Esophagus squamous epithelium (tissue), 5 donors: ENCODE results near the gene TSC22D1. TPM values are rescaled to one million over a fixed set of nuclear protein-coding genes. Genes with fewer than 3 reads are reported as not detected.
"Not testable (repeated sequence)": the region's sequence is repeated elsewhere in the genome, so short reads cannot be mapped to it uniquely, and the experiment has no call there.

Experiments used
- DNase-seq: peaks from one replicate; lab custom pipeline; 2025; lab: John Stamatoyannopoulos, UW
- H3K27ac ChIP-seq, 4 donors: fragments of 200-600 bp; sonication (generic); one replicate each; pipeline ENCODE4 v1.5.1; 2016 to 2019; ENCODE audit warnings: mild to moderate bottlenecking in 1 of 4
- H3K27me3 ChIP-seq, 4 donors: fragments of 200-600 bp; sonication (generic); 1 replicate in 3 of 4; 2 replicates in 1 of 4; pipeline versions ENCODE4 v1.5.1 to v1.6.0; 2017 to 2021; ENCODE audit warnings: antibody characterized with exemption in 1 of 4
- H3K36me3 ChIP-seq, 3 donors: fragments of 200-600 bp; sonication (generic); one replicate each; pipeline ENCODE4 v1.5.1; 2016 to 2019
- H3K4me1 ChIP-seq, 3 donors: fragments of 200-600 bp; sonication (generic); one replicate each; pipeline ENCODE4 v1.5.1; 2017 to 2019
- H3K4me3 ChIP-seq, 4 donors: fragments of 200-600 bp; sonication (generic); 1 replicate in 3 of 4; 2 replicates in 1 of 4; pipeline ENCODE4 v1.5.1; 2016 to 2019; ENCODE audit warnings: mild to moderate bottlenecking in 2 of 4, moderate library complexity in 1 of 4
- H3K9me3 ChIP-seq, 3 donors: fragments of 200-600 bp; sonication (generic); one replicate each; pipeline ENCODE4 v1.5.1; 2016 to 2019
- CTCF ChIP-seq, 6 experiments: fragments of 450-650 bp in 4 of 6; fragments of 200-600 bp in 2 of 6; sonication (generic) in 2 of 6; IDR thresholded peaks; one replicate each; pipeline ENCODE4 v1.5.1; 2016 to 2019; ENCODE audit warnings: antibody characterized with exemption in 6 of 6, mild to moderate bottlenecking in 4 of 6, moderate library complexity in 4 of 6
- POLR2A ChIP-seq, 4 donors: fragments of 450-650 bp; IDR thresholded peaks; one replicate each; pipeline ENCODE4 v1.6.1; 2017; ENCODE audit warnings: antibody characterized with exemption in 4 of 4, mild to moderate bottlenecking in 4 of 4, moderate library complexity in 3 of 4
- WGBS, 2 donors: methylation state at CpG; one replicate each; pipeline ENCODE4 v1.1.5; 2018; 5-methylcytosine and 5-hydroxymethylcytosine counted together
- intact Hi-C: fragments of 100-400 bp; cut with DNase I; formaldehyde crosslinking; loops from one replicate; pipeline ENCODE4 v1.15.0; 2022
- total RNA-seq, 4 donors: library from RNA; depleted of rRNA; stranded (reverse); fragments of >200 nt; gene quantifications; one replicate each; pipeline ENCODE4 v1.1.0, GENCODE V29; 2016
- donor health status: DM: yes; HTN: yes; CAD: no.

Gene TSC22D1
- total RNA-seq, 4 donors from 2014 or later: 18.8 to 103 (median 35.1) TPM

- DNase-seq: no peak
- peaks cover 0 to 3% (median 0%) of the 10 kb centered on the region in 3 donors for H3K4me1 ChIP-seq
- WGBS, 2 donors: 95 to 97% methylated on average over 2 of the region's 2 CpGs
- H3K9me3 ChIP-seq: no peaks in the 10 kb centered on the region
- H3K36me3 ChIP-seq: no peaks in the 10 kb centered on the region
- intact Hi-C loops: no loop called here
- no peak overlapping the region for H3K4me3 ChIP-seq
- no peak for TF ChIP-seq CTCF (IDR thresholded peaks at IDR 0.05)
- no peak for TF ChIP-seq POLR2A (IDR thresholded peaks at IDR 0.05)
- H3K27me3 ChIP-seq: no peaks in the 10 kb centered on the region
- H3K27ac ChIP-seq: no peak overlapping the region
Measured at GRCh38 chr13:44564936-44565335, 11.2 kb downstream of the TSC22D1 start.

- H3K27me3 ChIP-seq, H3K36me3 ChIP-seq, DNase-seq, H3K4me3 ChIP-seq, H3K27ac ChIP-seq, intact Hi-C loops, H3K4me1 ChIP-seq, H3K9me3 ChIP-seq: not testable (repeated sequence)
- WGBS, 2 donors: 92 to 95% methylated on average over 4 to 6 of the region's 6 CpGs
Measured at GRCh38 chr13:44562853-44563252, 13.3 kb downstream of the TSC22D1 start.

GRCh38 chr13:44561351-44561750 lies 14.8 kb downstream of the TSC22D1 start:
- no peak for DNase-seq
- TF ChIP-seq POLR2A (IDR thresholded peaks at IDR 0.05) (no peak), CTCF (IDR thresholded peaks at IDR 0.05) (no peak)
- no peak overlapping the region for H3K4me3 ChIP-seq
- intact Hi-C loops: no loop called here
- H3K27ac ChIP-seq: no peak overlapping the region
- WGBS, 2 donors: 100% methylated on average over 2 of the region's 2 CpGs
- H3K9me3 ChIP-seq: no peaks in the 10 kb centered on the region
- H3K36me3 ChIP-seq: peaks cover 0 to 9% (median 0%) of the 10 kb centered on the region in 3 donors
- H3K27me3 ChIP-seq: no peaks in the 10 kb centered on the region
- H3K4me1 ChIP-seq: no peaks in the 10 kb centered on the region

- H3K27ac ChIP-seq: no peak overlapping the region
- intact Hi-C loops: no loop called here
- no peaks in the 10 kb centered on the region for H3K4me1 ChIP-seq
- no peaks in the 10 kb centered on the region for H3K9me3 ChIP-seq
- no peak for DNase-seq
- H3K36me3 ChIP-seq: peaks cover 0 to 10% (median 0%) of the 10 kb centered on the region in 3 donors
- no peak overlapping the region for H3K4me3 ChIP-seq
- TF ChIP-seq CTCF (IDR thresholded peaks at IDR 0.05) (no peak), POLR2A (IDR thresholded peaks at IDR 0.05) (no peak)
- H3K27me3 ChIP-seq: no peaks in the 10 kb centered on the region
- WGBS, 2 donors: 88 to 91% methylated on average over 2 of the region's 2 CpGs
Measured at GRCh38 chr13:44557986-44558385, 18.1 kb downstream of the TSC22D1 start.

- 97 to 98% methylated on average over 12 of the region's 12 CpGs for WGBS, 2 donors
- Histone ChIP-seq H3K36me3 (peaks cover 0 to 21% (median 0%) of the 10 kb centered on the region in 3 donors), H3K9me3 (no peaks in the 10 kb centered on the region), H3K27me3 (no peaks in the 10 kb centered on the region), H3K27ac (no peak overlapping the region), H3K4me1 (no peaks in the 10 kb centered on the region), H3K4me3 (no peak overlapping the region)
- intact Hi-C loops: no loop called here
- no peak for DNase-seq
- no peak for TF ChIP-seq CTCF (IDR thresholded peaks at IDR 0.05)
- no peak for TF ChIP-seq POLR2A (IDR thresholded peaks at IDR 0.05)
Measured at GRCh38 chr13:44555207-44555606, 20.9 kb downstream of the TSC22D1 start.

GRCh38 chr13:44549476-44549875 lies 26.7 kb downstream of the TSC22D1 start:
- WGBS, 2 donors: 87 to 98% methylated on average over 3 to 4 of the region's 4 CpGs
- Histone ChIP-seq H3K4me3 (no peak overlapping the region), H3K27me3 (no peaks in the 10 kb centered on the region), H3K36me3 (peaks cover 0 to 11% (median 0%) of the 10 kb centered on the region in 3 donors), H3K27ac (no peak overlapping the region), H3K9me3 (no peaks in the 10 kb centered on the region), H3K4me1 (no peaks in the 10 kb centered on the region)
- no peak for DNase-seq
- TF ChIP-seq POLR2A (IDR thresholded peaks at IDR 0.05) (no peak), CTCF (IDR thresholded peaks at IDR 0.05) (no peak)
- intact Hi-C loops: no loop called here
